Measurements from ENCODE around the gene TNKS2. TPM values are rescaled to one million over a fixed set of nuclear protein-coding genes. Genes with fewer than 3 reads are reported as not detected.

Gene TNKS2
- total RNA-seq, 1 experiment from 2014 or later: 46.2 TPM

DNA sequence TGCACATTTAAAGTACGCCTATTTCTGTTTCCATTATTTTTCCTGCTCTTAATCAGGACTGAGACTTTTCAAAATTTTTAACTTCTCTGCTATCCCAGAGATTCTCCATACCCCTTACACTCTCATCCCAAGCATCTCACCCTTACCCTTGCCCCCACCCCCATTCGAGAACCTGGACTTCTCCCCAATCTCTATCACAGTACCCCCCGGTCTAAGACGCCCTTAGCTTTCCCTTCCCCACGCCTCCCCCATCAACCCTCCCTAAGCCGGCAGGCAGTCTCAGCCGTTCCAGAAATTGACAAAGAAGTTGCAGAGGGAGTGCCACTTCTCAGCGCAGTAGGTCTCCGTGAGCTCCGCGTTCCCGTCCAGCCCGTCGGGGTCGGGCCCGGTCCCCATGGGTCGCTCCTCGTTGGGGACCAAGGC is 109.7 kb downstream of the TNKS2 start:
- peak overlapping the region; percentile 83 for H3K27ac ChIP-seq (ENCODE audit: low read length)

DNA sequence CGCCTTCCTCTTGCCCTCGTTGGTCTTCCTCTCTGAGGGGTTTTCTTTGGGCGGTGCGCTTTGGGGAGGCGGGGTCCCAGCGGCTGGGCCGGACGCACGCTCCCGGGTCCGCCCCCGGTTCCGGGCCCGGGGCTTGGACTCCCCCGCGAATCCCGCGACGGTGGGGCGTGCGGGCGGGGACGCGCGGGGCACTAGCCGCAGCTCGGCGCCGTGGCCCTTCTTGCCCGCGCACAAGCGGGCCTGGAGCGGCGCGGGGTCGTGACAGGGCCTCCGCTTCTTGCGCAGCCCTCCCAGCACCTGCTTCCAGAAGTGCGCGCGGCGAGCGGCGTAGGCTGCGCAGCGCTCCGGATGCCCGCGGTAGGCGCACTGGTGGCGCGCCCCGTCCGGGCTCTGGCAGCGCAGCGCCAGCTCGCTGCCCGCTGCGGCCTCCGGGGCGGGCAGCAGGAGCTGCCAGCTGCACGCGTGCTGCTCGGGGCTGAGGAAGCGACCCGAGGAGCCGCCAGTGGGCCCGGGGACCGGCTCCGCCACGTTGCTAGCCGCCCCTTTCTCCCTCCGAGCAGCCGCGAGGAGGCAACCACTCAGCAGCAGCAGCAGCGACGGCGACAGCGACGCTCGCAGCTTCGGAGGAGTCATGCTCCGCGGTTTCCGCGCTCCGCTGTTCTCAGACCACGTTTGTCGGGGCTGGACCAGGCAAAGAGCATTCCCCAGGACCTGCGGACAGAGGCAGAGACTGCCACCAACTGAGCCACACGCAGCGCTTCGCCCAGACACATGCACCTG is 110.3 kb downstream of the TNKS2 start:
- no peaks in the 10 kb centered on the region for H3K27me3 ChIP-seq (ENCODE audit: control insufficient read depth, insufficient read depth, low read length)
- ATAC-seq (peak; percentile 96), DNase-seq (ENCODE audit: low read depth, low spot score) (peak; percentile 87)
- intact Hi-C loops (cut with micrococcal nuclease; ENCODE audit: unreplicated experiment): loop anchor here (10.0 kb wide), 1 partner anchor 274 kb away; the partner anchor contains the start of gene PPP1R3C
- TF ChIP-seq TCF7L2 (IDR thresholded peaks at IDR 0.05; ENCODE audit: low read depth, low read length) (no peak), SIN3A (IDR thresholded peaks at IDR 0.05; ENCODE audit: borderline replicate concordance, insufficient read depth, low read depth, low read length) (peak; percentile 84; the same call in 1 of the 2 replicates), POLR2AphosphoS5 (IDR thresholded peaks at IDR 0.05; ENCODE audit: low read depth, low read length) (peak; percentile 57; the same call in 1 of the 2 replicates)
- TF ChIP-seq, protein P1, sequence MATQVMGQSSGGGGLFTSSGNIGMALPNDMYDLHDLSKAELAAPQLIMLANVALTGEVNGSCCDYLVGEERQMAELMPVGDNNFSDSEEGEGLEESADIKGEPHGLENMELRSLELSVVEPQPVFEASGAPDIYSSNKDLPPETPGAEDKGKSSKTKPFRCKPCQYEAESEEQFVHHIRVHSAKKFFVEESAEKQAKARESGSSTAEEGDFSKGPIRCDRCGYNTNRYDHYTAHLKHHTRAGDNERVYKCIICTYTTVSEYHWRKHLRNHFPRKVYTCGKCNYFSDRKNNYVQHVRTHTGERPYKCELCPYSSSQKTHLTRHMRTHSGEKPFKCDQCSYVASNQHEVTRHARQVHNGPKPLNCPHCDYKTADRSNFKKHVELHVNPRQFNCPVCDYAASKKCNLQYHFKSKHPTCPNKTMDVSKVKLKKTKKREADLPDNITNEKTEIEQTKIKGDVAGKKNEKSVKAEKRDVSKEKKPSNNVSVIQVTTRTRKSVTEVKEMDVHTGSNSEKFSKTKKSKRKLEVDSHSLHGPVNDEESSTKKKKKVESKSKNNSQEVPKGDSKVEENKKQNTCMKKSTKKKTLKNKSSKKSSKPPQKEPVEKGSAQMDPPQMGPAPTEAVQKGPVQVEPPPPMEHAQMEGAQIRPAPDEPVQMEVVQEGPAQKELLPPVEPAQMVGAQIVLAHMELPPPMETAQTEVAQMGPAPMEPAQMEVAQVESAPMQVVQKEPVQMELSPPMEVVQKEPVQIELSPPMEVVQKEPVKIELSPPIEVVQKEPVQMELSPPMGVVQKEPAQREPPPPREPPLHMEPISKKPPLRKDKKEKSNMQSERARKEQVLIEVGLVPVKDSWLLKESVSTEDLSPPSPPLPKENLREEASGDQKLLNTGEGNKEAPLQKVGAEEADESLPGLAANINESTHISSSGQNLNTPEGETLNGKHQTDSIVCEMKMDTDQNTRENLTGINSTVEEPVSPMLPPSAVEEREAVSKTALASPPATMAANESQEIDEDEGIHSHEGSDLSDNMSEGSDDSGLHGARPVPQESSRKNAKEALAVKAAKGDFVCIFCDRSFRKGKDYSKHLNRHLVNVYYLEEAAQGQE (IDR thresholded peaks at IDR 0.05; ENCODE audit: insufficient read depth in 1 of 2, low read depth in 2 of 2, low read length in 1 of 2): peak in 1 of 2 experiments; percentile 70; a peak in 1 of 4 replicates
- TF ChIP-seq, protein P2, sequence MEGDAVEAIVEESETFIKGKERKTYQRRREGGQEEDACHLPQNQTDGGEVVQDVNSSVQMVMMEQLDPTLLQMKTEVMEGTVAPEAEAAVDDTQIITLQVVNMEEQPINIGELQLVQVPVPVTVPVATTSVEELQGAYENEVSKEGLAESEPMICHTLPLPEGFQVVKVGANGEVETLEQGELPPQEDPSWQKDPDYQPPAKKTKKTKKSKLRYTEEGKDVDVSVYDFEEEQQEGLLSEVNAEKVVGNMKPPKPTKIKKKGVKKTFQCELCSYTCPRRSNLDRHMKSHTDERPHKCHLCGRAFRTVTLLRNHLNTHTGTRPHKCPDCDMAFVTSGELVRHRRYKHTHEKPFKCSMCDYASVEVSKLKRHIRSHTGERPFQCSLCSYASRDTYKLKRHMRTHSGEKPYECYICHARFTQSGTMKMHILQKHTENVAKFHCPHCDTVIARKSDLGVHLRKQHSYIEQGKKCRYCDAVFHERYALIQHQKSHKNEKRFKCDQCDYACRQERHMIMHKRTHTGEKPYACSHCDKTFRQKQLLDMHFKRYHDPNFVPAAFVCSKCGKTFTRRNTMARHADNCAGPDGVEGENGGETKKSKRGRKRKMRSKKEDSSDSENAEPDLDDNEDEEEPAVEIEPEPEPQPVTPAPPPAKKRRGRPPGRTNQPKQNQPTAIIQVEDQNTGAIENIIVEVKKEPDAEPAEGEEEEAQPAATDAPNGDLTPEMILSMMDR (IDR thresholded peaks at IDR 0.05): peak; percentile 95
- peaks cover 10% of the 10 kb centered on the region; the same call in 1 of the 2 replicates for H3K4me1 ChIP-seq (ENCODE audit: control insufficient read depth, insufficient read depth, low read length)
- peak overlapping the region; percentile 83 for H3K27ac ChIP-seq (ENCODE audit: low read length)
- in situ Hi-C loops (cut with HindIII; ENCODE audit: low pct_unique_long_range_greater_than_20kb, low sequenced_read_pairs): no loop called here
- ChIA-PET CTCF (interaction anchor here (1.6 kb wide), 1 partner anchor 150 kb away, joined by 7 read pairs; no protein-coding TSS in a partner anchor), POLR2A (interaction anchor here (0.6 kb wide), 2 partner anchors 27 to 135 kb away, joined by 7 read pairs; no protein-coding TSS in a partner anchor)
- H3K4me3 ChIP-seq (ENCODE audit: low read depth in 2 of 2, low read length in 2 of 2): peak overlapping the region; percentile 68 to 89
- BruUV-seq (replicated peaks): no TSS peak
- no peaks in the 10 kb centered on the region for H3K36me3 ChIP-seq (ENCODE audit: control insufficient read depth, insufficient read depth, low read length)
- no peaks in the 10 kb centered on the region for H3K9me3 ChIP-seq (ENCODE audit: control insufficient read depth, insufficient read depth, low read depth, low read length)

More for the DNA sequence above, 109.7 kb downstream of the TNKS2 start:
- no peak for DNase-seq (ENCODE audit: low read depth, low spot score)
- peak overlapping the region; percentile 68 to 89 for H3K4me3 ChIP-seq (ENCODE audit: low read depth in 2 of 2, low read length in 2 of 2)
- ChIA-PET POLR2A (interaction anchor here (0.6 to 0.7 kb wide), 2 partner anchors 135 to 1049 kb away, joined by 7 to 10 read pairs; no protein-coding TSS in a partner anchor), CTCF (interaction anchor here (0.5 to 1.6 kb wide), 2 partner anchors 22 to 149 kb away, joined by 3 to 7 read pairs; no protein-coding TSS in a partner anchor)
- peaks cover 10% of the 10 kb centered on the region for H3K4me1 ChIP-seq (ENCODE audit: control insufficient read depth, insufficient read depth, low read length)
- no TSS peak for BruUV-seq (replicated peaks)
- no peaks in the 10 kb centered on the region for H3K9me3 ChIP-seq (ENCODE audit: control insufficient read depth, insufficient read depth, low read depth, low read length)
- in situ Hi-C loops (cut with HindIII; ENCODE audit: low pct_unique_long_range_greater_than_20kb, low sequenced_read_pairs): no loop called here
- no peaks in the 10 kb centered on the region for H3K27me3 ChIP-seq (ENCODE audit: control insufficient read depth, insufficient read depth, low read length)
- no peaks in the 10 kb centered on the region for H3K36me3 ChIP-seq (ENCODE audit: control insufficient read depth, insufficient read depth, low read length)
- intact Hi-C loops (cut with micrococcal nuclease; ENCODE audit: unreplicated experiment): loop anchor here (10.0 kb wide), 1 partner anchor 273 kb away; the partner anchor contains the start of gene PPP1R3C
- ATAC-seq: peak; percentile 51
- TF ChIP-seq, protein P1 (IDR thresholded peaks at IDR 0.05; ENCODE audit: insufficient read depth in 1 of 2, low read depth in 2 of 2, low read length in 1 of 2): no peak
- TF ChIP-seq TCF7L2 (IDR thresholded peaks at IDR 0.05; ENCODE audit: low read depth, low read length) (no peak), SIN3A (IDR thresholded peaks at IDR 0.05; ENCODE audit: borderline replicate concordance, insufficient read depth, low read depth, low read length) (no peak), POLR2AphosphoS5 (IDR thresholded peaks at IDR 0.05; ENCODE audit: low read depth, low read length) (no peak)
- TF ChIP-seq, protein P2 (IDR thresholded peaks at IDR 0.05): no peak

Measured in Panc1 (cell line).